ENCODE results near the gene C10orf143.

The C10orf143 gene

GRCh38 chr10:130066743-130067142, 43.9 kb downstream of the C10orf143 start:
- no peak for TF ChIP-seq CTCF (IDR thresholded peaks at IDR 0.05; ENCODE audit: borderline replicate concordance, insufficient read depth, low read depth, low read length)
- no peak overlapping the region for H3K4me3 ChIP-seq (ENCODE audit: low read depth, low read length)

DNA sequence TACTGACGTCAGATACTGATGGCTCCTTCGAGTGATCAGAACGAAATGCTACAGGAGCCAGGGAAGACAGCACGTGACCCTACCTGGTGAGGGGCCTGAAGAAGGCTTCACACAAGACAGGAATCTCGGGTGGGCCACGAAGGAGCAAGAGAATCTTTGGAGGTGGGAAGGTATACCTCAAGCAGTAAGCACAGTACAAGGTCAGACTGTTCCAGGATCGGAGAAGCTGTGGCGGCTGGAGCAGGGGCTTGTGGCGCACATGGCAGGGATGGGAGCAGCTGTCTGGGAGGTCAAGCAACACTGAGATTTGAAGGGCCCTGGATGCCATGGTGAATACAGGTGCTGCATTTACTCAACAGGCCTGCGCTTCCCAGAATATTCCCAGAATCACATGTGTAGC, 45.4 kb downstream of the C10orf143 start:
- no peak overlapping the region for H3K4me3 ChIP-seq (ENCODE audit: low read depth, low read length)

DNA sequence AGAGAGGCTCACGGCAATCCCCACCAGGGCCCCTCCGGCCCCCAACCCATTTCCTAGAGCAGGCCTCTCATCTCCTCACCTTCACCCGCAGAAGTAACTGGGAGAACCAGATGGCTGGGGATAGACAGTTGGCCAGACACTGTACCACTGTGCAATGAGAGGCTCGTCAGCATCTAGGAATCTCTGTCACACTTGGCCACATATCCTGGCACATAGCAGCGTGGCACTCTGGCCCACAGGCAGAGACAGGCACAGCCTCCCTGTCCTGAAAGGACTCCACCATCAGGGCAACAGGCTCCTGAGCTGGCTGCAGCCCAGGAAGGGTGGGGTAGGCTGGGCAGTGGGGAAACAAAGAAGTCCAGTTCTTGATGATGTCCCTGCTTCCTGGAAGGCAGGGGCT, 45.8 kb downstream of the C10orf143 start:
- H3K4me3 ChIP-seq (ENCODE audit: low read depth, low read length) = no peak overlapping the region
- TF ChIP-seq CTCF (IDR thresholded peaks at IDR 0.05; ENCODE audit: borderline replicate concordance, insufficient read depth, low read depth, low read length) = no peak

More for the DNA sequence above, 45.4 kb downstream of the C10orf143 start:
- TF ChIP-seq CTCF (IDR thresholded peaks at IDR 0.05; ENCODE audit: borderline replicate concordance, insufficient read depth, low read depth, low read length) = no peak

DNA sequence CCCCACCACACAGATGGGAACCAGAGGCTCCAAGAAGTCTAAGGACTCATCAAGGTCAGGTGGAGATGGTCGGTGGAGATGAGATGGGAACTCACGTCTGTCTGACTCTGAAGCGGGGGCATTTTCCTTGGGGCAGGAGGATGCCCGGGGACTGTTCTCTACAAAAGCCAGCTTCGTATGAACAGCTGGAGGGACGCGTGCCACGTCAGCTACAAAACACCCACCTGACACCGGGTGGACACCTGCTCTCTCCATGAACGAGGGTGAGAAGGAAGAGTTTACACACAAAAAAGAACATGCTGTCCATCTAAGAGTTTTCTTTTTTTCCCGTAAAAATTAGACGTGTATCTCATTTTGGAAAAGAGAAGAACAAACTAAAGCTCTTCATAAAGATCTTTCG, 47.7 kb downstream of the C10orf143 start:
- TF ChIP-seq CTCF (IDR thresholded peaks at IDR 0.05; ENCODE audit: borderline replicate concordance, insufficient read depth, low read depth, low read length) = no peak
- no peak overlapping the region for H3K4me3 ChIP-seq (ENCODE audit: low read depth, low read length)

GRCh38 chr10:130062201-130062600, 48.4 kb downstream of the C10orf143 start:
- no peak overlapping the region for H3K4me3 ChIP-seq (ENCODE audit: low read depth, low read length)

GRCh38 chr10:130061760-130062159, 48.9 kb downstream of the C10orf143 start:
- TF ChIP-seq CTCF (IDR thresholded peaks at IDR 0.05; ENCODE audit: borderline replicate concordance, insufficient read depth, low read depth, low read length) = no peak
- no peak overlapping the region for H3K4me3 ChIP-seq (ENCODE audit: low read depth, low read length)

More at GRCh38 chr10:130062201-130062600, 48.4 kb downstream of the C10orf143 start:
- TF ChIP-seq CTCF (IDR thresholded peaks at IDR 0.05; ENCODE audit: borderline replicate concordance, insufficient read depth, low read depth, low read length) = no peak

DNA sequence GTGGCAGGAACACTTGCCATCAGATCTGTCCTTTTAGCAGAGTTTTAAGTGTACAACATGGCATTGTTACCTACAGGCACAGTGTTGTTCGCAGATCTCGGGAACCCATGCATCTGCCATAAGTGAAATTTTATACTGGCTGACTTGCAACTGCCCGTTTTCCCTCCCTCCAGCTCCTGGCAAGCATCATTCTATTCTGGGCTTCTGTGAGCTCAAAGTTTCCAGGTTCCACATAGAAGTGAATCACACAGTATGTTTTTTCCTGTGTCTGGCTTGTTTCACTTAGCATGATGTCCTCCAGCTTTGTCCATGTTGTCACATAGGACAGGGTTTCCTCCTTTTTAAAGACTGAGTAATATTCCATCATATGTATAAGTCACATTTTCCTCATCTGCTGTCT, 56.6 kb downstream of the C10orf143 start:
- H3K4me3 ChIP-seq (ENCODE audit: low read depth, low read length) = no peak overlapping the region
- TF ChIP-seq CTCF (IDR thresholded peaks at IDR 0.05; ENCODE audit: borderline replicate concordance, insufficient read depth, low read depth, low read length) = no peak
